ENCODE data around the gene CLTCL1.
"Not testable (repeated sequence)": the region's sequence is repeated elsewhere in the genome, so short reads cannot be mapped to it uniquely, and the experiment has no call there.

The CLTCL1 gene

DNA sequence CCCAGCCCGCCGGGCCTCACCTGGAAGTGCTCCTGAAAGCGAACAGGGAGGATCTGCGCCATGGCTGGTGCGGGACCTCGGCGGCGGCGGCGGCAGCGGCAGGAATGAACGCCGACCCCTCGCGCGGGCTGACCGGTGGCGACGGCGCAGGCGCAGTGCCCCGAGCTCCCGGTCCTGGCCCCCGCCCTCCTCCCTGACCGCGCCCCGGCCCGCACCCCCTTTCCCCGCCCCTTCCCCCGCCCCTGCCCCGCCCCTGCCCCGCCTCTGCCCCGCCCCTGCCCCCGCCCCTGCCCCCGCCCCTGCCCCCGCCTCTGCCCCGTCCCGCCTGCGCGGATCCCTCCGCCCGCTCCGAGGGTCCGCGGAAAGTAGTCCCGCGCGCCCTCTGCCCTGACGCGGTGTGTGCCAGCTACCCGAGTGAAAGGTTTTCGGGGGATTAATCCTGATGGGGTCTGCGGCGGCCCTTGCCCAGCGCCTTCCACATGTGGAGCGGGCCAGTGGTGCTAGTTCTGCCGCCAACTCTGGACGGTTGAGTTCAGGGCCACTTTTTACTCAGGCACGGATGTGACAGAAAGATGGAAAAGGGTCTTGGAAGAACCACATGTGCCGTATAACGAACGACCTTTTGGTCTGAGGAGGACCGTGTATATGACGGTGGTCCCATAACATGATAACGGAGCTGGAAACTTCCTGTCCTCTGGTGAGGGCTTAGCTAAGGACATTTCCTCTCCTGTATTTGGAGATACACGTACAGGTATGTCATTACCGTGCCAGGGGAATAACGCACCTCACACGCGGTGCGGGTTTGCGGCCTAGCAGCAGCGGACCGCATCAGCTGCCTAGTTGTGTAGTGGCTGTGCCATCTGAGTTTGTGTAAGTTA, at the start of gene CLTCL1:
Gene CLTCL1, minus strand, starts transcription at position 140 of the 878 bp plus-strand sequence. Its CDS starts 78 bp downstream, at position 62.
- peak; percentile 71 for DNase-seq

DNA sequence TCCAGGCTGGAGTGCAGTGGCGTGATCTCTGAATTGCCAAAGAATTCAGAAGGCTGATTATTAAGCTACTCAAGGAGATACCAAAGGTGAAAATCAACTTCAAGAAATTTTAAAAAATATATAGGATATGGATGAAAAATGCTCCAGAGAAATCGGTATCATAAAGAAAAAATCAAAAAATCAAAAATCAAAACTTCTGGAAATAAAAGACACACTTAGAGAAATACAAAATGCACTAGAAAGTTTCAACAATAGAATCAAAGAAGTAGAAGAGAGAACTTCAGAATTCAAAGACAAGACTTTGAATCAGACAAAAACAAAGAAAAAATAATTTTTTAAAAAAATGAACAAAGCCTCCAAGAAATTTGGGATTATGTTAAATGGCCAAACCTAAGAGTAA, 45.6 kb upstream of the CLTCL1 start:
- no peak for DNase-seq

DNA sequence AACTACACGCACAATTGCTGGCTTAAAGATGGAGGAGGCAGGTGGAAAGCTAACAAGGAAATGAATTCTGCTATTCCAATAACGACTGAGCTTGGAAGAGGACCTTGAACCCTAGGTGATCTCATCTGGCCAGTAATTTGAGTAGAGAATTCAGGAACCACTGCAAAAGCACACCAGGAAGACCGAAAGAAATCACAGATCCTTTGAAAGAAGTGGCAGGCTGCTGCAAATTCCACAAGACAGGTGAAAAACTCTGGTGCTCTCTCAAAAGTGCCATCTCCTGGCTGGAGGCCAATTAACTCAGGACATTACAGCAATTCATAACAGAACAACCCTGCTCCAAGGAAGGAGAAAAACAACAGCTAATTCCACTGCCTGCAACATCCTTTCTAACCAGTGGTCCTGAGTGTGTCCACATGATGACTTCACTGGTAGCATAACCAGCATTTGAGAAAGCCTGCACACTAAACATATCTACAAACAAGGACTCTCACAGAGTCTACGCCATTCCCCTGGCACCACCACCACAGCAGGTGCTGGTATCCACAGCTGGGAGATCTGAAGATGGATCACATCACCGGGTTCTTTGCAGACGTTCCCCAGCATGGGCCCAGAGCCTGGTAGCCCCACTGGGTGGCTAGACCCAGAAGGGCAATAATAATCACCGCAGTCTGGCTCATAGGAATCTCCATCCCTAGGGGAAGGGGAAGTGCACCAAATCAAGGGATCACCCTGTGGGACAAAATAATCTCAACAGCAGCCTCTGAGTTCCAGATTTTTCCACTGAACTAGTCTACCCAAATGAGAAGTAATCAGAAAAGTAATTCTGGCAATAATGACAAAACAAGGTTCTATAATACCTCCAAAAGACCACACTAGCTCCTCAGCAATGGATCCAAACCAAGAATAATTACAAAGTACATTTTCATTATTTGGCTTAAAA, 44.9 kb upstream of the CLTCL1 start:
- no peak for DNase-seq

DNA sequence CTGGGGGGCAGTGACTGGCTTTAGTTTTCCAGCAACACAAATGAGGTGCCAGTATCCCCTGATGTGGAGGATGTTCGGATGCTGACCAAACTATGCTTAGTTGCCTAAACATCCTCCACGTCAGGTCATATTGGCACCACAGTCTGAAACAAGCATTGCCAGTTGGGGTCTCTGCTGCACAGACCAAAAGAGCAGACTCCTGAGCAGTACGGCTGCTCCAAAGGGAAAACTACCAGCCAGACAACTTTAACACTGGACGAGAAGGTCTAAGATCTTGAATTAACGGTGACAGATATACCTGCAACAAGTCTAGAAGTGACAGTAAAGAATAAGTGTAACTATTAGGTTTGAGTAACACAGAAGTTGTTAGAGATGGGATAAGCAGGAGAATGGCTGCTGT, 40.5 kb upstream of the CLTCL1 start:
- no peak for DNase-seq

DNA sequence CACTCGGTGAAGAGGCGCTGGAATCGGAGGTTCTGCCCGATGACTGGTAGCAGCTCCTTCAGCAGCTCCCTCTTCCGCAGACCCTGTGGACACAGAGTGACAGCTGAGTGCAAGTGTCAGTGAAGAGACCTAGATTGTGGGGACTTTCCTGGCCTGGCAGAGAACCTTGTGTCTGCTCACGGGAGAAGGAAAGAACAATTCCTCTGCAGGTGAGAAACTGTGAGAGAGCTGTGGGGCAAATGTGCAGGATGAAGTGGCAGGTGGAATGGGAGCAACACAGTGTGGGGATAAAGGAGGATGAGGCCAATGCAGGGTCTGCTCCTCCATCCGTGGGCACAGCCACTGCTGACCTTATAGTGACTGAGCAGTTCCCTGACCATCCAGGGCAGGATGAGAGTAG, 40.0 kb upstream of the CLTCL1 start:
- DNase-seq, result no peak

DNA sequence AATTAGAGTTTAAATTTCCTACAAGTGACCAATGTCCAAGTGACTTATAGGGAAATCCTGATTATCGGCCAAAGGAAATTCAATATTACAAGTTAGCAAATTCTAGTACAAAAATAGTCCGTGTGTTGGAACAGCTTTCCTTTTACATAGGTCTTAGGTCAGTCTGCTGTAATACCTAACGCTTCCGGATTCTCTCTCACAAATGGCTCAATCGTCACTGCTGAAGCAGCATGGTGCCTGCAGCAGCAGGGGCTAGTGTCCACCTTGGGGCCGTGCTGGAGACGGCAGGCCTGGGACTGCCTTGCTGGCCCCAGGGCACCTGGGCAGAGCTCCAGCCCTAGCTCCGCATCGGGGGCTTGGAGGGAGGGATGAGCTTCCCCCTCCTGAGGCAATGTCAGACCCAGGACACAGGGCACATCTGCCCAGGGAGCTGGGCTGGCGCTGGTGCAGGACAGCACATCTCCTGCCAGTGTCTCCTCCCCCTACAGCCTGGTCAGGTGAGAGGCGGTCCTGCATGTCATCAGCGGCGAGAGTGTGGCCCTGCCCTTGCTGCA, 39.4 kb upstream of the CLTCL1 start:
- DNase-seq, result no peak

DNA sequence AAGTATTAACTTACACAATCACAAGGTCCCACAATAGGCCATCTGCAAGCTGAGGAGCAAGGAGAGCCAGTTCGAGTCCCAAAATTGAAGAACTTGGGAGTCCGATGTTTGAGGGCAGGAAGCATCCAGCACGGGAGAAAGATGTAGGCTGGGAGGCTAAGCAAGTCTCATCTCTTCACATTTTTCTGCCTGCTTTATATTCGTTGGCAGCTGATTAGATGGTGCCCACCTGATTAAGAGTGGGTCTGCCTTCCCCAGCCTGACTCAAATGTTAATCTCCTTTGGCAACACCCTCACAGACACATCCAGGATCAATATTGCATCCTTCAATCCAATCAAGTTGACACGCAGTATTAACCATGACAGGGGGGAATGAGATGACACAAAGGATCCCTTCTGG, 38.7 kb upstream of the CLTCL1 start:
- DNase-seq, result not testable (repeated sequence)

DNA sequence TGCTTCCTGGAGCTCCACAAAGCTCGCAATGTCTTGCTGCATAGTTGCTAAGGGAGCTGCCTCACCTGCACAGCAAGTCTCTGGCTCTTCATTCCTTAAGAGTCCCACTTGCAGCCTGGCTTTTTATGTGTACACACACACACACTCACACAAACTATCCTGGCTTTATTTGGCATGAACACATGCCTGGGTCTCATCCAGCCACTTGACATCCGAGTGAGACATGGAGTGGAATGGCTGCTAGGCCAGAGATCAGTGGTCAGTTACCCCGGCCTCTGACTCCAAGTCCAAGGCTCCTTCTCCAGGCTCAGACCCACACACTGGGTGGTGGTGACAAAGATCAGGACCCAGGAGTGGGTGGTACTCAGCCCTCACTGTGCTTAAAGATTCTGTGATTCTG, 37.9 kb upstream of the CLTCL1 start:
- no peak for DNase-seq

DNA sequence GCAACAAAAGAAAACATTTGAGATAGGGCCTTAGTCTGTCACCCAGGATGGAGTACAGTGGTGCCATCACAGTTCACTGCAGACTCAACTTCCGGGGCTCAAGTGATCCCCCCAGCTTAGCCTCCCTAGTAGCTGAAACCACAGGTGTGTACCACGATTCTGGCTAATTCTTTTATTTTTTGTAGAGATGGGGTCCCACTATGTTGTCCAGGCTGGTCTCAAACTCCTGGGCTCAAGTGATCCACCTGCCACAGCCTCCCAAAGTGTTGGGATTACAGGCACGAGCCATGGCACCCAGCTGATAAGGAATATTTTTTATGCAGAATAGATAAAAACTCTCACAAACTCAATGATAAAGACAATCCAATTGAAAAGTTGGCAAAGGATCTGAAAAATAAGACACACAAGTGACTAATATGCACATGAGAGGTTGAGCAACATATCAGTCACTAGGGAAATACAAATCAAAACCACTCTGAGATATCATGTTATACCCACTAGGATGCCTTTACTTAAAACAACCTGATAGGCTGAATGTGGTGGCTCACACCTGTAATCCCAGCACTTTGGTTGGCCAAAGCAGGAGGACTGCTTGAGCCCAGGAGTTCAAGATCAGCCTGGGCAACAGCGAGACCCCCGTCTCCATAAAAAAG, 33.9 kb upstream of the CLTCL1 start:
- DNase-seq, result no peak

DNA sequence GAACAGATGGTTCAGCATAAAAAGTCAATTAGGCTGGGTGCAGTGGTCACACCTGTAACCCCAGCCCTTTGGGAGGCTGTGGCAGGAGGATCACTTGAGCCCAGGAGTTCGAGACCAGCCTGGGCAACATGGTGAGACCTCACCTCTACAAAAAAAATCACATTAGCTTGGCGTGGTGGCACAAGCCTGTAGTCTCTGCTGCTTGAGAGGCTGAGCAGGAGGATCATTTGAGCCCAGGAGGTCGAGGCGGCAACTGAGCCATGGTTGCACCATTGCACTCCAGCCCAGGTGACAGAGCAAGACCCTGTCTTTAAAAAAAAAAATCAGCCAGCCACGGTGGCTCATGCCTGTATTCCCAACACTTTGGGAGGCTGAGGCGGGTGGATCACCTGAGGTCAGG, 31.9 kb upstream of the CLTCL1 start:
- DNase-seq, result not testable (repeated sequence)

DNA sequence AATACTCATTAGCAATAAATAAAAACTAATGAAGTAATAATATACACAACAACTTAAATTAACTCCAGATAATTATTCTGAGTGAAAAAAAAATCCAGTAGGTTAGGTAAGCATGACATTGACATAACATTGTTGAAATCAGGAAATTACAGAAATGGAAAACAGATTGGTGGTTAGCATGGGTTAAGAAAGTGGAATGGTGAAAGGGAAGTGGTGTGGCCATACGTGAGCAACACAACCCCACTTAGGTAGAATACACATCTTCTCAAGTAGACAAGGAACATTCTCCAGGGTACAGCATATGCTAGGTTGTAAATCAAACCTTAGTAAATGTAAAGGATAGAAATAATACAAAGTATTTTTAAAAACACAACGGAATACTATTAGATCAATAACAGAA, 30.2 kb upstream of the CLTCL1 start:
- no peak for DNase-seq

DNA sequence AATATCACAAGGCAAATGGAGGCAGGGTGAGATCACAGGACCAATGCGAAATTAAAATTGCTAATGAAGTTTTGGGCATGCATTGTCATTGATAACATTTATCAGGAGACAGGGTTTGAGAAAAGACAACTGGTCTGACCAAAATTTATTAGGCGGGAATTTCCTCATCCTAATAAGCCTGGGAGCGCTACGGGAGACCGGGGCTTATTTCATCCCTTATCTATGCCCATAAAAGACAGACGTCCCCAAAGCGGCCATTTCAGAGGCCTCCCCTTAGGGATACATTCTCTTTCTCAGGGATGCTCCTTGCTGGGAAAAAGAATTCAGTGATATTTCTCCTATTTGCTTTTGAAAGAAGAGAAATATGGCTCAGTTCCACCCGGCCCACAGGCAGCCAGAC, 28.6 kb upstream of the CLTCL1 start:
- not testable (repeated sequence) for DNase-seq

DNA sequence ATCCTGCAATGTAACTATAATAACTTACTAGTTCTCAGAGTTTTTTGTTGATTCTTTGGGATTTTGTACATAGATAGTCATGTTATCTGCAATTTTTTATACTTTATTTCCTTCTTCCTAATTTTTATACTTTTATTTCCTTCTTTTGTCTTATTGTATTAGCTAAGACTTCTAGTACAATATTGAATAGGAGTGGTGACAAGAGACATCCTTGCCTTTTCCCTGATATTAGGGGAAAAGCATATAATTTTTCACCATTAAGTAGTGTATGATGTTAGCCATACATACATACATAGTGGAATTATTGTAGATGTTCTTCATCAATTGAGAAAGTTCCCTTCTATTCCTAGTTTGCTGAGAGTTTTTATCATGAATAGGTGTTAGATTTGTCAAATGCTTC, 27.8 kb upstream of the CLTCL1 start:
- no peak for DNase-seq

DNA sequence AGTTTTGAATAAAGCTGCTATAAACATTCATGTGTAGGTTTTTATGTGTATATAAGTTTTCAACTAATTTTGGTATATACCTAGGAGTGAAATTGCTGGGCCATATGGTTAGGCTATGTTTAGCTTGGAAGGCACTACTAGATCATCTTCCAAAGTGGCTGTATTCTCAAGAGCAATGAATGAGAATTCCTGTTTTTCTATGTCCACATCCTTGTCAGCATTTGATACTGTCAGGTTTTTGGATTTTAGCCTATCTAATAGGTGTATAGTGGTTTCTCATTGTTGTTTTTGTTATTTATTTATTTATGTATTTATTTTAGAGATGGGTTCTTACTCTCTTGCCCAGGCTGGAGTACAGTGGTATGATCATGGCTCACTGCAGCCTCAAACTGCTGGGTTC, 26.3 kb upstream of the CLTCL1 start:
- DNase-seq, result no peak

DNA sequence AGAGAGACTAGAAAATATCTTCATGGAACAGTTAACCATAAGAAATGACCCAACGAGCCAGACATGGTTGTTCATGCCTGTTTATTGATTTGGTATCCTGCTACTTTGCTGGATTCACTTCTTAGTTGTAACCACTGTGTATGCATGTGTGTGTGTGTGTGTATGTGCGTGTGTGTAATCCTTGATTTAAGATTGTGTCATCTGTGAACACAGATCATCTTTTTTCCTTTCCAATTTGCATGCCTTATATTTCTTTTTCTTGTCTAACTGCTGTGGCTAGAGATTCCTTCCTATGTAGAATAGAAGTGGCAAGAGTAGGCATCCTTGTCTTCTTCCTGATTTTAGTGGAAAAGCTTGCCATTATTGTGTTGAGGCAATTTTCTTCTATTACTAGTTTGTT, 16.4 kb upstream of the CLTCL1 start:
- no peak for DNase-seq

DNA sequence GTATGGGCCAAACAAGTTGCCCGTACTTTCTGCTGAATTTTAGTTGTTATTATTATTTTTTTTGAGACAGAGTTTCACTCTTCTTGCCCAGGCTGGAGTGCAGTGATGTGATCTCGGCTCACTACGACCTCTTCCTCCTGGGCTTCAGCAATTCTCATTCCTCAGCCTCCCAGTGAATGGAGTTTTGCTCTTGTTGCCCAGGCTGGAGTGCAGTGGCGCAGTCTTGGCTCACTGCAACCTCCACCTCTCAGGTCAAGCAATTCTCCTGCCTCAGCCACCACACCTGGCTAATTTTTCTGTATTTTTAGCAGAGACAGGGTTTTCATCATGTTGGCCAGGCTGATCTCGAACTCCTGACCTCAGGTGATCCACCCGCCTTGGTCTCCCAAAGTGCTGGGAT, 15.0 kb upstream of the CLTCL1 start:
- not testable (repeated sequence) for DNase-seq

DNA sequence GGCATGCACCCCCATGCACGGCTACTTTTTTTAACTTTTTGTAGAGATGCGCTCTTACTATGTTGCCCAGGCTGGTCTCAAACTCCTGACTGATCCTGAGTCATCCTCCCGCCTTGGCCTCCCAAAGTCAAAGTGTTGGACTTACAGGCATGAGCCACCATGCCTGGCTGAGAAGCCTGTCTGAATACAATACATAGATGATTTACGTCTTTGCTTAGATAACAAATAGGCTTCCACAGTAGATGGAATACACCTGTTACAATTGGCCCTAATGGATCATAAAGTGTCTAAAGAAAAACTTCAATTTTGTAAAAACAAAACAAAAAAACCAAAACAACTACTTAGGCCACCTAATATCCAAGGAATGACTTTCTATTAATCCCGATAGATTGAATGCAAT, 13.0 kb upstream of the CLTCL1 start:
- DNase-seq, result no peak

DNA sequence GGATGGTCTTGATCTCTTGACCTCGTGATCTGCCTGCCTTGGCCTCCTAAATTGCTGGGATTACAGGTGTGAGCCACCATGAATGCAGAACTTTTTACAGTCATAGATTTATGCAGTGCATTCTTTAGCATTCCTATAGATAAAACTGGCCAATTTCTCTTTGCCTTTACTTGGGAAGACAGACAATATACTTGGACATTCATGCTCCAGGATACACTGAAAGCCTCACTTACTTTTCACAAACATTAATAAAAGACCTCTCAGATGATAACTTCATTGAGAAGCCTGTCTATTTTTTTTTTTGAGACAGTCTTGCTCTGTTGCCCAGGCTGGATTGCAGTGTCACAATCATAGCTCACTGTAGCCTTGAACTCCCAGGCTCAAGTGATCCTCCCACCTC, 12.3 kb upstream of the CLTCL1 start:
- no peak for DNase-seq

DNA sequence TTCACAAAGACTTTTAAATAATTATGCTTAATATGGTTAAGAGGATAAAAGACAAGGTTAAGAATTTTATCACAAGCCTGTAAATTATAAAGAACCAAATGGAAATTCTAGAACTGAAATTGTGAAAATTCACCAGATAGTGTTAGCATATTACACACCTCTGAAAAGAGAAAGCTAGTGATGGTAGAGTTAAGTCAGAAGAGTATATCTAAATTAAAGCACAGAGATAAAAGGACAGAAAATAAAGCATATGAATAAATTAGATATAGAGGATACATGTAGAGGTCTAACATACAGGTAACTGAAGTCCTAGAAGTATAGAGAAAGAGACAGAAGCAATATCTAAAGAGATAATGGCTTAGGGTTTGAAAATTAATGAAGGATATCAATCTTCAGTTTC, 4.2 kb upstream of the CLTCL1 start:
- DNase-seq, result no peak

DNA sequence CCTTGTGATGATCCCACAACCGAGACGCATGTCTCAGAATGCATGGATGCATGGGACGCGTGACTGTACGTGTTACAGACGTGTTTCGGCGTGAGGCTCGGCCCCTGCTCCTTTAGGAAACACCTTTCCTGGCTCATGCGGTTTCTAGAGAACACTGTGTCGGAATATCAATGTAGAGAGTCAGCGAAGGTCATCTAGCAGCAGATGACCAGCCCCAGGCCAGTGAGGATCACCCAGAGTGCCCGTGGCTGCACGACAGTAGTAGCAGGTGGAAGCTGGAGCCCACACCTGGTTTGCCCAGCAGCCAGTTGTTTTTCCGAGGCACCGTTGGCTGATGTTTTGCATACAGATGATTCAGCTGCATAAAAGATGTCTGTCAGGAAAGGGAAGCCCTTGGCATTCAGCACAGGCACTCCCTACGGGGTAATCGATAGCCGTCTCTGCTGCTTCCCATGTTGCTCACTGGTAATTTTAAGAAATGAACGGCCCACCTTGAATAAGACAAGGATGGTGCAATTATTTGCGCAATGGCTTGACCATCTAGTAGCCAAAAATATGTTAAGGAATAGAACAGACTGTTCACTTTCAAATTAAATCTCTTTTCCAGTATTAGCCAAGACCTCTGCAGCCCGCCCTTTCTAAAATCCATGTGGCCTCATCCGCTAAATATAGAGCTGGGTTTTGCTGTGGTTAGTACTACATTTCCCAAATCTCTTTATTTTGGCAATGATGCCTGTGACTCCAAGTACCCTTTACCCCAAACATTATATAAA, 1.1 kb upstream of the CLTCL1 start:
- DNase-seq, result no peak

DNA sequence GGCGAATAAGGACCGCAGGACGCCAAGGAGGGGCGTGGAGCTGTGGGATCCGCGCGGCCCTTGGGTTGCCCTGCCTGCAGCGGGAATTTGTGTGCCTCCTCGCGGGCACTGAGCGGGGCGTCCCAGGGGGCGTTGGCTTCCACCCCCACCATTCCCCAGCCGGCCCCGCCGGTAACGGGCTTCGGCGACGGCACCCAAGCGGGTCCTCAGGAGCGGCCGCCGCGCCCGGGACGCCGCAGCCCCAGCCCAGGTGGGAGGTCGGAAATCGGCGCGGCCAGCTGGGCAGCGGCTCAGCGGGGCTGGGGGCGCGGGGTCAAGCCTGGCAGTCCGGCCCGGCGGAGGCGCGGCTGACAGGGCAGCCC, 320 bp downstream of the CLTCL1 start:
- DNase-seq, result peak; percentile 19
